Left lobe of liver (tissue), 2 donors: ENCODE measurements around the gene TRAF3IP1. TPM values are rescaled to one million over a fixed set of nuclear protein-coding genes. Genes with fewer than 3 reads are reported as not detected.
"Not testable (repeated sequence)": the region's sequence is repeated elsewhere in the genome, so short reads cannot be mapped to it uniquely, and the experiment has no call there.

ENCODE experiments used
- ATAC-seq: fragments of 200-7000 bp; cut with Tn5 transposase; one replicate; pipeline ENCODE4 v1.9.1; 2020; ENCODE audit warnings: mild to moderate bottlenecking, moderate library complexity
- DNase-seq: peaks from one replicate; pipeline ENCODE4 v3.0.0-alpha.2; 2020; ENCODE audit warnings: low spot score
- total RNA-seq: library from RNA; stranded (reverse); gene quantifications from one replicate; pipeline ENCODE4 v1.2.1, GENCODE V29; 2021
- donor health status: DM: no; HTN: no; CAD: no; lungs with moderate emphysema.
- donor health status: DM: no; HTN: yes; CAD: no.

TRAF3IP1 gene, protein sequence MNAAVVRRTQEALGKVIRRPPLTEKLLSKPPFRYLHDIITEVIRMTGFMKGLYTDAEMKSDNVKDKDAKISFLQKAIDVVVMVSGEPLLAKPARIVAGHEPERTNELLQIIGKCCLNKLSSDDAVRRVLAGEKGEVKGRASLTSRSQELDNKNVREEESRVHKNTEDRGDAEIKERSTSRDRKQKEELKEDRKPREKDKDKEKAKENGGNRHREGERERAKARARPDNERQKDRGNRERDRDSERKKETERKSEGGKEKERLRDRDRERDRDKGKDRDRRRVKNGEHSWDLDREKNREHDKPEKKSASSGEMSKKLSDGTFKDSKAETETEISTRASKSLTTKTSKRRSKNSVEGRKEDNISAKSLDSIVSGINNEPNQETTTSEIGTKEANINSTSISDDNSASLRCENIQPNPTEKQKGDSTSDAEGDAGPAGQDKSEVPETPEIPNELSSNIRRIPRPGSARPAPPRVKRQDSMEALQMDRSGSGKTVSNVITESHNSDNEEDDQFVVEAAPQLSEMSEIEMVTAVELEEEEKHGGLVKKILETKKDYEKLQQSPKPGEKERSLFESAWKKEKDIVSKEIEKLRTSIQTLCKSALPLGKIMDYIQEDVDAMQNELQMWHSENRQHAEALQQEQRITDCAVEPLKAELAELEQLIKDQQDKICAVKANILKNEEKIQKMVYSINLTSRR
- 9.0 TPM for total RNA-seq

GRCh38 chr2:238320246-238320647, at the start of gene TRAF3IP1:
TRAF3IP1 (plus strand) TSS chr2:238320518; CDS start chr2:238320663, 145 bp downstream.
- ATAC-seq, result peak; percentile 98
- peak; percentile 98 for DNase-seq

DNA sequence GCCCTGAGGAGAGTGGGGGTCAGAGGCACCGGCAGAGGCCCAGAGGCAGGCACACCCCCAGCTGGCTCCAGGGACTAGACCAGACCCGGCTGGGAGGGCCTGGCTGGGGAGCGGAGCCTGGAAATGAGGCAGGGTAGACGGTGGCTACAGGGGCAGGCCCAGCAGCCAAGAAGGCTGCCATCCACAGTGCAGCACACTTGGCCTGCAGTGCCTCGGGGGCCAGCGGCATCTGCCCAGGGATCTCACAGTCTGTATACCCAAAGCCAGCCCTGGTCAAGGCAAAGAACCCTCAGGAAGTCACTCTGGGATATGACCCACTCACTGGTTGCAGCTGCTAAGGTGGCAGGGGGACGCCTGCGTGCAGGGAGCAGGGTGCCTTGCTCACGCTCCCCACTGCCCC, 49.7 kb upstream of the TRAF3IP1 start:
- ATAC-seq (no peak), DNase-seq (no peak)

- no peak for DNase-seq
- no peak for ATAC-seq
These were observed 49.2 kb upstream of the TRAF3IP1 start for GRCh38 chr2:238271061-238271554.

DNA sequence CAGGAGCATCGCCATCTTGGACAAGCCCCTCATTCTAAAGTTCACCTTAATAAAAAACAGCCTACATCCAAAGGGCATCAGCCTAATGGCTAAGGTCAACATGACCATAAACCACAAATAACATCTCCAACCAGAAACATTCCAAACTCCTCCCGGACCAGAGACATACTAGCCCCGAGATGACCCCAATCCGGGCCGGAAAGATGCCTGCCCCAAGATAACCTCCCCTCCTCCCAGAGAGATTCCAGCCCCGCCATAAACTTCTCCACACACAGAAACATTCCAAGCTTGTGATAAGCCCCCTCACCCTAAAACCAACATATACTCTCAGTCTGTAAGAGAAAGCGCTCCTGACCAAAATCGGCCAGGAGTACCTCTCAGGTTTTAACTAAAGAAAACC, 48.6 kb upstream of the TRAF3IP1 start:
- not testable (repeated sequence) for ATAC-seq, DNase-seq

- ATAC-seq (no peak), DNase-seq (no peak)
These were observed 48.2 kb upstream of the TRAF3IP1 start for GRCh38 chr2:238272156-238272555.

DNA sequence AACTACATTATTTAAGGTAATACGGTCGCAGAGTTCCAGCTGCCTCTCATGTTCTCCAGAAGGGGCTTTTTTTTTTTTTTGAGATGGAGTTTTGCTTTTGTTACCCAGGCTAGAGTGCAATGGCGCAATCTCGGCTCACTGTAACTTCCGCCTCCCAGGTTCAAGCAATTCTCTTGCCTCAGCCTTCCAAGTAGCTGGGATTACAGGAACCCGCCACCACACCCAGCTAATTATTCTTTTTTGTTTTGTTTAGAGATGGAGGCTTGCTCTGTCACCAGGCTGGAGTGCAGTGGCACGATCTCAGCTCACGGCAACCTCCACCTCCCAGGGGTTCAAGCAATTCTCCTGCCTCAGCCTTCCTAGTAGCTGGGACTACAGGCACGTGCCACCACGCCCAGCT, 46.9 kb upstream of the TRAF3IP1 start:
- DNase-seq, ATAC-seq: not testable (repeated sequence)

GRCh38 chr2:238274152-238274865, 46.0 kb upstream of the TRAF3IP1 start:
- DNase-seq, result peak; percentile 72
- ATAC-seq, result peak; percentile 88

GRCh38 chr2:238277695-238278094, 42.6 kb upstream of the TRAF3IP1 start:
- no peak for DNase-seq
- no peak for ATAC-seq

DNA sequence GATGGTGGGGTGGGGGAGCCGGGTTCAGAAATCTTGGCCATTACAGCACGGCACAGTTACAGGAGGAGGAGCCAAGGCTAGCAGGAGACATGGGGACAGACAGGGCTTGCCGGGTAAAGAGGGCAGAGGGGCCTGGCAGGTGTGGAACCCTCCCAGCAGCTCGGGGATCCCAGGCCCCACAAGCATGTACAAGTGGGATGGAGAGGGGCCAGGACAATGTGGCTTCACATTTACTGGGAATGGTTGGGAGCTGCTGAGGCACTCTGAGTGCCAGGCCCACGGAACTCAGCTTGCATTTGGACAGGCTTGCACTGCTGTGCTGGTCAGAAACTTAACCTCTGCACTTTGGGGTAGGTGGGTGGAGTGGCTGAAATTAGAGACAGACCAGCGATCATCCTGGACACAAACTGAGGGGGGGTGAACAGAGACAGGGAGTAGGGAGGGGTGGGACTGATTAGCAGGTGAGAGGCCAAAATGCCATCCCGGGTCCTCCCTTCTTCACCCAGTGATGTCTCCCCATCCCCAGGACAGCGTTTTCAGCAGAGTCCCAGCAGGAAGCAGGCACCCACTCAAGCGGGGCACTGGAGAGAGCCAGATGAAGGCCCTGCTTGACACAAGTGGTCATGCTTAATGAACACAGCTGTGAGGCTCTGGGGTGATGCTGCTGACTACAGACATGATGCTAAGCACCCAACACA, 41.5 kb upstream of the TRAF3IP1 start:
- DNase-seq, result no peak
- peak; percentile 25 for ATAC-seq

DNA sequence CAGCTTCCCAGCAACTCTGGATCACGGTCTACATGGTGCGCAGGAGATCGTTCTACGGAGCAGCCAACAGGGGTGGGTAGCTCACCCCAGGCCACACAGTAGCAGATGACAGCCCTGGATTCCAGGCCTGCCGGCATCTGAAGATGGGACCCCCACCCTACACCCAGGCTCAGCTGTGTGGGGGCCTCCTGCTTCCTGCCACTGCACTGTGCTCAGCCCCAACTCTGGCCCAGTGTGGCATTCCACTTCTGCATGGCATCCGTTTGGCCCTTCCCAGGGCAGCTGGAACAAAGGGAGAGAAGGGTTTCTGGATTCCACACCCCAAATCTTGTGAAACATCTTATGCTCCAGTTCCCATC, 41.0 kb upstream of the TRAF3IP1 start:
- no peak for ATAC-seq

DNA sequence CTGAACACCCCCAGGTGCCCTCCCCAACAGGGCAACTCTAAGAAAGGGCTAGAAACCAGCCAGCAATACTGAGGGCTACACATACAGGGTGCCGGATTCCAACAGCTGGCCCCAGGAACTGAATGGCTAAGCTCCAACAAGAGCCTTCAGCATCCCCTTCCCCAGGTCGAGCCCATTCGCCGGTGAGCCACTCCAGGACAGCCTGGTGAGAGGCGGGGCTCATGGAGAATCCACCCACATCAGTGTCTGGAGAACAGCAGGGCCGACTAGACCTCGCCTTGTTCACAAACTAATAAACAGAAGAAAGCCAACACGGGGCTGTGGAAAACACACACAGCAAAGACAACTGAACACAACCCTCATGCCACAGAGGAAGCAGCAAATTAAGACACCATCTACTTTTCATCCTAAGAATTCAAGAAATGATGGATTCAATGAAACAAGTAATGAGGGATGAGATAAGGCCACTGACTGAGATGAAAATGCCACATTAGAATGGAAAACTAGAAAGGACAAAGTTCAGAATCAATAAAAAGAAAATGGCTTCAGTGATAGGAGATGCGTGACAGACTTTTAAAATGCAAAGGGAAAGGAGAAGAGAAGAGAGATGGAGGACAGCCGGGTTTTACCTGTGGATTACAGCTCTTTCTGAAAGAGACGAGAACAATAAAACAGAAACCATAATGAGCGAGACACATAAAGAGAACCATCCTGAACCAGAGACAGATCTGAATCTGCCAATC, 40.1 kb upstream of the TRAF3IP1 start:
- no peak for ATAC-seq
- DNase-seq, result no peak

More for the DNA sequence above, 41.0 kb upstream of the TRAF3IP1 start:
- no peak for DNase-seq

DNA sequence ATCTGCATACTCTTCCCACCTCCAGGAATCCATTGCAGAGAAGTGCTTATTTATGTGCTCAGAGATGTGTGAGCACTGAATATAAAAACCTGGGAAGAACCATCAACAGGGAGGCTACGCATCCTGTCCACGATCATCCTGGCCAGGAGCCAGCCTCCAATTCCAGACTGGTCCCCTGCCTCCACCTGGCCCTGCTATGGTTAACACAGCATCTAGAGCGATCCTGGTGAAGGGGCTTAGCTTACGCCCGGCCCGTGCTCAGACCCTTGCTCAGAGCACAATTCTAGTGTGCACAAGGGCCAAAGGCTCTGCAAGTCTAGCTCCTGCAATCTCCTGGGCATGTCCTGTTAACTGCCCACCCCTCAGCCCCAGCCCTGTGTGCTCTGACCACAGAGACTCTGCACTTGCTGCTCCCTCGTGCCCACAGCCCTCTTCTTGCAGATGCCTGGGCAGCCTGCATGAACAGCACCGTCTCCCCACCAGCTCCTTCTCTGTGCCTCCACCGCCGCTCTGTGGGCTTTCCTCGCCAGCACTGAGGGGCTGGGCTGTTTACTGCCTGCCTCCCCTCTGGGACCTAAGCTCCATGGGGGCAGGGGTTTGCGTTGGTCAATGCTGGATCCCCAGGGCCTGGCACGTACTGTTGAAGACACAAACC, 38.4 kb upstream of the TRAF3IP1 start:
- DNase-seq, result no peak
- ATAC-seq, result no peak

- no peak for ATAC-seq
- no peak for DNase-seq
These were observed 37.2 kb upstream of the TRAF3IP1 start for GRCh38 chr2:238282861-238283738.

- ATAC-seq (peak; percentile 47), DNase-seq (peak; percentile 76)
These were observed 35.4 kb upstream of the TRAF3IP1 start for GRCh38 chr2:238284802-238285515.

GRCh38 chr2:238285653-238286082, 34.6 kb upstream of the TRAF3IP1 start:
- ATAC-seq (peak; percentile 42), DNase-seq (peak; percentile 91)

GRCh38 chr2:238286095-238286494, 34.2 kb upstream of the TRAF3IP1 start:
- ATAC-seq (no peak), DNase-seq (no peak)

DNA sequence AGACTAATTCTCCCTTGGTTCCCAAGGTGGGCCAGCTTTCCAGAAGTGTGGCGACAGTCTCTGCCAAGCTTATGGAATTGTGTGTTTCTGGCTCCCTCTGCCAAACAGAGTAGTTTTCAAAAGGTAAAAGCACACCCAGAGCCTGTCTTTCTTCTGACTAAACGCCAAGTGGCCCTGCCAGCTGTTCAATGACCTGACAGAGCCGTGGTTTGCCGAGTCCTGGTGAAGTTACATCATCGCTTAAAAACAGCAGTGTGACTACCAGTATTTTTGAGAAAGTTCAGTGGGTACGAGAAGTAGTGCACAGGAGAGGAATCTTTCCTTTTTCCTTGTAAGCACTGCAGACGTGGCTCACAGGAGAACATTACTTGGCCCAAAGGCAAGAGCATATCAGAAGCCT, 33.8 kb upstream of the TRAF3IP1 start:
- DNase-seq, result peak; percentile 92
- peak; percentile 49 for ATAC-seq
